OCI-LY7 (cell line): Measurements from ENCODE around the gene TNRC6C.

ENCODE experiments used
- EZH2phosphoT487 ChIP-seq: fragments of 200-600 bp; sonication (generic); IDR thresholded peaks from 2 replicates; pipeline ENCODE4 v1.6.1; 2018; ENCODE audit warnings: low read depth, borderline replicate concordance, mild to moderate bottlenecking, mixed run types, antibody characterized with exemption, low read length, moderate library complexity, mixed read lengths
- TF ChIP-seq, protein P1 (sequence below): fragments of 200-600 bp; sonication (generic); conservative IDR thresholded peaks from 2 replicates; pipeline ENCODE4 v1.5.1; 2014; ENCODE audit warnings: mild to moderate bottlenecking, antibody characterized with exemption, low read length, moderate library complexity, mixed read lengths

DNA sequence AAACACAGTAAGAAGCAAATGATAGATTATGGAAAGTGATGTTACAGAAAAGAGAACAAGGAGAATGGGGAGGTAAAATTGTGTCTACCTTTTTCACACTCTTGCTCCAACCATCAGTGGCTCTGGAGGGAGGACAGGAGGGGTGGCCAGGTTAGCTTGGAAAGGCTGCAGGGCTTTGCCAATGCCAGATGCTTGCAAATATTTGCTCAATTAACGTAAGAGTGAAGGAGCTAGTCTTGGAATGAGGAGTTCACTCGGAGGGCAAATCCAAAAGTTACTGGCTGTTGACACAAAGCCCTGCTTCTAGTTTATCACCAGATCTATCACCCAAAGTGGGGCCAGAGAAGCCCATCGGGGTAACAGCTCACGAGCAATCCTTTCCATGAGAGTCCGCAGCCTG is 7.4 kb upstream of the TNRC6C start:
- TF ChIP-seq EZH2phosphoT487 = no peak
- TF ChIP-seq, protein P1, sequence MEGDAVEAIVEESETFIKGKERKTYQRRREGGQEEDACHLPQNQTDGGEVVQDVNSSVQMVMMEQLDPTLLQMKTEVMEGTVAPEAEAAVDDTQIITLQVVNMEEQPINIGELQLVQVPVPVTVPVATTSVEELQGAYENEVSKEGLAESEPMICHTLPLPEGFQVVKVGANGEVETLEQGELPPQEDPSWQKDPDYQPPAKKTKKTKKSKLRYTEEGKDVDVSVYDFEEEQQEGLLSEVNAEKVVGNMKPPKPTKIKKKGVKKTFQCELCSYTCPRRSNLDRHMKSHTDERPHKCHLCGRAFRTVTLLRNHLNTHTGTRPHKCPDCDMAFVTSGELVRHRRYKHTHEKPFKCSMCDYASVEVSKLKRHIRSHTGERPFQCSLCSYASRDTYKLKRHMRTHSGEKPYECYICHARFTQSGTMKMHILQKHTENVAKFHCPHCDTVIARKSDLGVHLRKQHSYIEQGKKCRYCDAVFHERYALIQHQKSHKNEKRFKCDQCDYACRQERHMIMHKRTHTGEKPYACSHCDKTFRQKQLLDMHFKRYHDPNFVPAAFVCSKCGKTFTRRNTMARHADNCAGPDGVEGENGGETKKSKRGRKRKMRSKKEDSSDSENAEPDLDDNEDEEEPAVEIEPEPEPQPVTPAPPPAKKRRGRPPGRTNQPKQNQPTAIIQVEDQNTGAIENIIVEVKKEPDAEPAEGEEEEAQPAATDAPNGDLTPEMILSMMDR = no peak
